ENCODE measurements around the gene ZNF71. TPM values are rescaled to one million over a fixed set of nuclear protein-coding genes. Genes with fewer than 3 reads are reported as not detected.

Gene ZNF71
- 7.8 TPM for polyA plus RNA-seq (ENCODE audit: insufficient read length)
- long read RNA-seq, donor 1, full-length matches to known transcripts: 9 of 9 reads
- long read RNA-seq, donor 1, partial matches to known transcripts: 0 of 9 reads
- long read RNA-seq, donor 1, other reads (novel, unspliced or antisense): 0 of 9 reads
- long read RNA-seq, donor 2, full-length matches to known transcripts: 2 of 2 reads
- long read RNA-seq, donor 2, partial matches to known transcripts: 0 of 2 reads
- long read RNA-seq, donor 2, other reads (novel, unspliced or antisense): 0 of 2 reads
- long read RNA-seq, donor 3, full-length matches to known transcripts: 4 of 4 reads
- long read RNA-seq, donor 3, partial matches to known transcripts: 0 of 4 reads
- long read RNA-seq, donor 3, other reads (novel, unspliced or antisense): 0 of 4 reads
- long read RNA-seq, donor 4, partial matches to known transcripts: 0 of 1 reads
- long read RNA-seq, donor 4, other reads (novel, unspliced or antisense): 0 of 1 reads
- long read RNA-seq, donor 5, full-length matches to known transcripts: 8 of 8 reads
- long read RNA-seq, donor 5, partial matches to known transcripts: 0 of 8 reads
- long read RNA-seq, donor 5, other reads (novel, unspliced or antisense): 0 of 8 reads
- long read RNA-seq, donor 6, full-length matches to known transcripts: 7 of 7 reads
- long read RNA-seq, donor 6, partial matches to known transcripts: 0 of 7 reads
- long read RNA-seq, donor 6, other reads (novel, unspliced or antisense): 0 of 7 reads
- long read RNA-seq, donor 7, full-length matches to known transcripts: 5 of 5 reads
- long read RNA-seq, donor 7, partial matches to known transcripts: 0 of 5 reads
- long read RNA-seq, donor 7, other reads (novel, unspliced or antisense): 0 of 5 reads
- long read RNA-seq, donor 8, full-length matches to known transcripts: 3 of 3 reads
- long read RNA-seq, donor 8, partial matches to known transcripts: 0 of 3 reads
- long read RNA-seq, donor 8, other reads (novel, unspliced or antisense): 0 of 3 reads

- DNase-seq: peak; percentile 90
These were observed at the start of gene ZNF71 for GRCh38 chr19:56594783-56595547. Gene ZNF71 (plus strand): TSS chr19:56595302. CDS start chr19:56601559, 6,257 bp downstream.

- DNase-seq: no peak
These were observed 47.6 kb upstream of the ZNF71 start for GRCh38 chr19:56547535-56547934.

GRCh38 chr19:56554272-56554869 lies 40.7 kb upstream of the ZNF71 start:
- DNase-seq: no peak

GRCh38 chr19:56562766-56563165 lies 32.3 kb upstream of the ZNF71 start:
- no peak for DNase-seq

- DNase-seq: no peak
These were observed 28.2 kb upstream of the ZNF71 start for GRCh38 chr19:56566904-56567273.

GRCh38 chr19:56567274-56568120 lies 27.6 kb upstream of the ZNF71 start, which contains the start of gene ZNF470:
Gene ZNF470 (plus strand): TSS chr19:56567468. CDS start chr19:56570312, 2,844 bp downstream.
- peak; percentile 90 for DNase-seq

- no peak for DNase-seq
These were observed 22.5 kb upstream of the ZNF71 start for GRCh38 chr19:56572589-56572988.

GRCh38 chr19:56573914-56574313 lies 21.2 kb upstream of the ZNF71 start:
- DNase-seq: no peak

- no peak for DNase-seq
These were observed 17.1 kb upstream of the ZNF71 start for GRCh38 chr19:56577719-56578602.

- DNase-seq: no peak
These were observed 688 bp upstream of the ZNF71 start for GRCh38 chr19:56594446-56594782.

- DNase-seq: no peak
These were observed 422 bp downstream of the ZNF71 start for GRCh38 chr19:56595548-56595899.

- no peak for DNase-seq
These were observed 1.6 kb downstream of the ZNF71 start for GRCh38 chr19:56596676-56597075.

GRCh38 chr19:56597696-56598095 lies 2.6 kb downstream of the ZNF71 start:
- DNase-seq: no peak

- no peak for DNase-seq
These were observed 6.3 kb downstream of the ZNF71 start for GRCh38 chr19:56601375-56601774.

GRCh38 chr19:56603829-56604228 lies 8.7 kb downstream of the ZNF71 start:
- DNase-seq: no peak

GRCh38 chr19:56608274-56608964 lies 13.3 kb downstream of the ZNF71 start:
- no peak for DNase-seq

GRCh38 chr19:56611288-56611687 lies 16.2 kb downstream of the ZNF71 start:
- DNase-seq: no peak

GRCh38 chr19:56612737-56613136 lies 17.6 kb downstream of the ZNF71 start:
- DNase-seq: no peak

GRCh38 chr19:56613639-56614038 lies 18.5 kb downstream of the ZNF71 start:
- no peak for DNase-seq

Data from left kidney (tissue), 8 donors.